Inferior parietal cortex (tissue), 1 donor: ENCODE results near the gene RGS1.
"Not testable (repeated sequence)": the region's sequence is repeated elsewhere in the genome, so short reads cannot be mapped to it uniquely, and the experiment has no call there.

Experiments
- DNase-seq: peaks from one replicate; pipeline ENCODE4 v3.0.0-alpha.2; 2016; ENCODE audit errors: extremely low spot score

Gene RGS1, protein sequence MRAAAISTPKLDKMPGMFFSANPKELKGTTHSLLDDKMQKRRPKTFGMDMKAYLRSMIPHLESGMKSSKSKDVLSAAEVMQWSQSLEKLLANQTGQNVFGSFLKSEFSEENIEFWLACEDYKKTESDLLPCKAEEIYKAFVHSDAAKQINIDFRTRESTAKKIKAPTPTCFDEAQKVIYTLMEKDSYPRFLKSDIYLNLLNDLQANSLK

DNA sequence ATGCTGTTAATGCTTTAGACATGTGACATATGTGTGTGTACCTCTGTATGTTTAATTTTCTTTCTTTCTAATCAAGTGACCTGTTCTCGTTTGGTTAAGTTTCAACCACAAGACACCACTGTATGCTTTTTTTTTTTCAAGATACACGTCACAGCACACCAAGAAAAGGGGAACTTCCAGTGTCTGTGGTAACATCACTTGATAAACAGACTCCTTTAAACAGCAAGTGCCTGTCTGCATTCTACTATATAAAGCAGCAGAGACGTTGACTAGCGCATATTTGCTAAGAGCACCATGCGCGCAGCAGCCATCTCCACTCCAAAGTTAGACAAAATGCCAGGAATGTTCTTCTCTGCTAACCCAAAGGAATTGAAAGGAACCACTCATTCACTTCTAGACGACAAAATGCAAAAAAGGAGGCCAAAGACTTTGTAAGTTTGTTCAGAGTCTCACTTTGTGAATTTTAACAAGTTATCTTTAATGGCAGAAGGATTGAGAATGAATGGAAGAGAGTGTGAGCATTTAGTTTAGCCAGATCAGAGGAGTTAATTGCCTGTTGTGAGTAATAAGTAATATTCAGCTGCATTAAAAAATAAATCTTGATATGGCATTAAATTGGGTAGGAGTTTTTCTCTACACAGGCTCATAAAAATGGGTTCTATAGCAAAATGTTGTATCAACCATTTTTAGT, at the start of gene RGS1:
RGS1 (plus strand) TSS at position 275 of the 691 bp plus-strand sequence; CDS start at position 295, 20 bp downstream.
- no peak for DNase-seq

DNA sequence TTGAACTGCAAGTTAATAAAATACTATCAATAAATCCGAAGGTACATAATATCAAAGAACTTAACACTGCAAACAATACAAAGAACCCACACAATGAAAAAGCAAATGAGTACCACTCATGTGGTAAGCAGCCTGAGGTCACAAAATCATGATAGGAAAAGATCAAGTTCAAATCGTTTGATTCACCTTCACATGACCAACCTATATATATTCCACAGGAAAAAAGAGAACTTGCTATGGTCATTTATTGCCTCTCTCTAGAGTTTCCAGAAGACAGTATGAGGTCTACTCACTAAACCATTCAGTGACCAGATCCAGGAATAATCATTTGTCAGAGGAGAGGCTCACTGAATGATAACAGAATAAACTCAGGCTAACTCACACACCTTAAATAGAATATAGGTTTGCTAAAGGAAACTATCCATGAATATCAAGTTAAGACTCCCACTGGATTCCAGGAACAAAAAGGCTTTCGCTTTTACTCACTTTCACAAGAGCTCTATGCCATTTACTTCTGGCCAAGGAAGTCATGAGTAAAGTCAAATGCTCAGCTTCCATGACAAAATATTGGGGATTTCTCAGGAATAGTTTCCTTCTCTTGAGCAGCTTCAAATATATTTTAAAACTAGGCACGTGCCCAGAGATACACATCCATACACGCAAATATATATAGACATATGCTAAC, 48.3 kb upstream of the RGS1 start:
- no peak for DNase-seq

DNA sequence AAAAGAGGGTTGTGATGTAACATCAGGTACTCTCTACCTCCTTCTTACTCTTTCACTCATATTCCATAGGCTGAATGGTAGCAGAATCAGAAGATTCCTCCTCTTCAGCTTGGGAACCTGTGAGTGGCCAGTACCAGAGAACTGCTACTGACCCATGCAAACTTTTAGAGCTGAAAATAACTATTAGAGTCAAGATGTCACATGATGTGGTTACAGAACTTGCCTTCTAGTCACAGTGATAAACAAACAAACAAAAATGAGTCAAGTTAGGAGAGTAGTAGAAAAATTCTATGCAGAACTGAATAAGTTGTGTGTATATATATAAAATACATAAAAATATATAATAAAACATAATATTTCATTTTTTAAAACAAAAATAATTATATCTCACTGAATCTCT, 47.6 kb upstream of the RGS1 start:
- no peak for DNase-seq

DNA sequence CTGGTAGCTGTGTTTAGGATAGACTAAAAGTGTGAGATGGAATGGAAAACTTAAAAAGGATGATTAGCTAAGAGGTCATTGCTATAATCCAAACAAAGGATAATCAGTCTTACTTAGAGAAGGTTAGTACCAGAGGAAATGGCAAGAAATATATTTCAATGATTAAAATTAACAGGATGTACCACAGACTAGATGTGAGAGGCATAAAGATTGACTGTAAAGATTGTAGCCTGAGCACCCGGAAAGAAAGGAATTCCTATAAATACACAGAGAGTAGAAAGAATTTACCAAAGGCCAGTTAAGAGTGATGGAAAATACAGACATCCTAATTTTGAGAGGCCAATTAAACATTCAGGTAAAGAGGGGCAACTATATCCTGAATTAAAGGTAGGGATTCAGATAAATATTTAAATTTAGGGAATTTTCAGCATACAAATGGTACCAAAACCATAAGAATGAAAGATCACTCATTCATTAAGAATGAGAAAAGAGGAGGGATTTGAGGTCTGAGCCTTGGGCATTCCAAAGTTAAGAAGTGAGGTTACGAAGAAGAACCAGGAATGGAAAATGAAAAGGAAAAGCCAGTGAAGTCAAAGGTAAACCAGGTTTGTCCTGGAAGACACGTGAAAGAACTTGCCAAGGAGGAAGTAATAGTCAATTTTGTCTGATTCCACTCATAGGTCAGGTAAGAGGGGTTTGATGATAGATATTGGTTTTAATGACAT, 46.4 kb upstream of the RGS1 start:
- no peak for DNase-seq

DNA sequence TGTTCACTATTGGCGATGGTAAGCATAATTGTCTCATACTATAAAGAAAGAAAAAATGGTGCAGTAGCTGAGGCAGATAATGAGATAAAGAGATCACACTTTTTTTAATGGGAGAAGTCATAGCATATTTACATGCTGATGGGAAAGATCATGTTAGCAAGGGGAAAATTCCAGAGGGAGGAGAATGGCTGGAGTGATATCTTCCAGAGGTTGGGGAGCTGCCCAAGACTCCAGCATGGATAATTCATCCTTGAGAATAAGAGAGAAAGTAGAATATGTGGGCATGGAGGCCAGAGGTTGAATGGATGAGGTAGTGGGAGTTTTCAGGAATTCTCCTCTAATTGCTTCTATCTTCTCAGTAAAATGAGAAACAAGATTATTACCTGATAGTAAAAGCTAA, 45.8 kb upstream of the RGS1 start:
- DNase-seq = no peak

DNA sequence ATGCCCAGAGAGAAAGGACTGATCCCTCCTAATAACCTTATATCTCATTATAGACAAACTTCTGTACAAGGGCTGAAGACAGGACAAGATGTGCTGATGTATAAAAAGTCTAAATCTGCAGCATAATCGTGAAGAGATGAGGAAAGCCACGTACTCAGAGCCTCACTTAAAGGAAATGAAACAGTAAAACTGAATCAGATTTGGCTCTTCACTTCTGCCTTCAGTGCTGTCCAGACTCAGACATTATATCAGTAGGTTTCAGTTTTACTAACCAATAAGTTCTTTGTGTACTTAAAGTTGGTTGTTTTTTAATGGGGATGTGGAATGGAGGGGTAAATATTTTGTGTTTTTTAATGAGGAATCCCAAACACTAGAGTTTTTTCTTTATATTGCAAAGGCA, 45.3 kb upstream of the RGS1 start:
- DNase-seq = no peak

DNA sequence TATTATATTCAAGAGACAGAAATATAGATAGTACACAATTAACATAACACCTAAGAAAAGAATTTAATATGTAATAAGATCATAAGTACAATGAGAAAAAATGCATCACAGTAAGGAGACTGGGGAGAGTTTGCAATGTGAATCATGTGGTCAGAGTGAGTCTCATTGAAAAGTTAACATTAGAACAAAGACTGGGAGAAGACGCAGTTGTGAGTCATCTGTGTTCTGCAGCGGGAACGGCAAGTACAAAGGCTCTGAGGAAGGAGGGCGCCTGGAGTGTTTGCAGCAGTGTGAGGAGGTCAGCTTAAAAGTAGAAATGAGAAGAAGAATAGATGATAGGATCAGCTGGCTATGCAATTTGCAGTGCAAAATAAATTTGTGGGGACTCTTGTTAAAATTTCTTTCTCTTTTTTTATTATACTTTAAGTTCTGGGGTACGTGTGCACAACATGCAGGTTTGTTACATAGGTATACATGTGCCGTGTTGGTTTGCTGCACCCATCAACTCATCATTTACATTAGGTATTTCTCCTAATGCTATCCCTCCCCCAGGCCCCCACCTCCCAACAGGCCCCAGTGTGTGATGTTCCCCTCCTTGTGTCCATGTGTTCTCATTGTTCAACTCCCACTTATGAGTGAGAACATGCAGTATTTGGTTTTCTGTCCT, 44.4 kb upstream of the RGS1 start:
- not testable (repeated sequence) for DNase-seq

DNA sequence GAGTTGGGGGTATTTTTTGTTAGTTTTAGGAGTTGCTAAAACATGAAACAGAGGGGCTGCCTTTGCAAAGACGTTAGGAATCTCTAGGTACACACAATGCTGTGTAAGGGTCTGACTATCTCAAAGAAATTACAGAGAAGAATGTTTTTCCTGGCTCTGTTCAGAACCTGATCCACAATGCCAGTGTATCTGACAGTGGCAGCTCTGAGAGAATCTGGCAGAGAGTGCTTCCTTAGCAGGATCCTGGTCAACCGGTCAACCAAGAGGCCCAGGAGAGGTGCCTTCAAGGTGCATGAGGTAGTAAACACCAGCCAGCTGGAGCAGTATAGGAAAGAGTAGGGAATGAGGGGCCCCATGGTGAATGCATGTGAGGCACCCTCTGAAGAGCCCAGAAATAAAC, 40.9 kb upstream of the RGS1 start:
- DNase-seq = no peak

DNA sequence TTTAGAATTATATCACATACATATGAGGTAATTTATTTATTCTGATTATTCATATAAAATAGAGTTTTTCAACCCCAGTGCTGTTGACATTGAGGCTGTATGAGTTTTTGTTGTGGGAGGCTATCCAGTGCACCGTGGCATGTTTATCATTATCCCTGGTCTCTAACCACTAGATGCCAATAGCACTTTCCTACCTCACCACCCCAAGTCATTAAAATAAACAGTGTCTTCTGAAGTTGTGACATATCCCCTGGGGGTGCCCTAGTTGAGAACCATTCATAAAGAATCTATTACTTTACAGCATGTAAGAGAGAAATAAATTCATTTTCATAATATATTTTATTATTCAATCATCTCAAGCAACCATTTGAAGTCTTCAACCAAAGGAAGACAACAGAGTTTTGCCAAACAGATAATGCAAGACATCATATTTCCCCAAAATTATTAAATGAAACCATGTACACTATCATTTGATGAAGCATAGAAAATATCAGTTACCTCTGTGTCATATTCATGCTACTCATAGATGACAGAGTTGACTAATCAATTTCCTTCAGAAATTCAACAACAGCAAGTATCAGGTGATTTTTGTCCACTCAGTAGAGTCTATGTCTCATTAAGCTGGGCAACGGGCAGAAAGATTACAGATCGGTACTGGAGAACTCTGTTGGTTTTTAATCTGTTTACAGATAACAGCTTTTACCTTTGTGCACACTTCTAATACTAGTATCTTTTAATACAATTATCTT, 39.5 kb upstream of the RGS1 start:
- DNase-seq = no peak

DNA sequence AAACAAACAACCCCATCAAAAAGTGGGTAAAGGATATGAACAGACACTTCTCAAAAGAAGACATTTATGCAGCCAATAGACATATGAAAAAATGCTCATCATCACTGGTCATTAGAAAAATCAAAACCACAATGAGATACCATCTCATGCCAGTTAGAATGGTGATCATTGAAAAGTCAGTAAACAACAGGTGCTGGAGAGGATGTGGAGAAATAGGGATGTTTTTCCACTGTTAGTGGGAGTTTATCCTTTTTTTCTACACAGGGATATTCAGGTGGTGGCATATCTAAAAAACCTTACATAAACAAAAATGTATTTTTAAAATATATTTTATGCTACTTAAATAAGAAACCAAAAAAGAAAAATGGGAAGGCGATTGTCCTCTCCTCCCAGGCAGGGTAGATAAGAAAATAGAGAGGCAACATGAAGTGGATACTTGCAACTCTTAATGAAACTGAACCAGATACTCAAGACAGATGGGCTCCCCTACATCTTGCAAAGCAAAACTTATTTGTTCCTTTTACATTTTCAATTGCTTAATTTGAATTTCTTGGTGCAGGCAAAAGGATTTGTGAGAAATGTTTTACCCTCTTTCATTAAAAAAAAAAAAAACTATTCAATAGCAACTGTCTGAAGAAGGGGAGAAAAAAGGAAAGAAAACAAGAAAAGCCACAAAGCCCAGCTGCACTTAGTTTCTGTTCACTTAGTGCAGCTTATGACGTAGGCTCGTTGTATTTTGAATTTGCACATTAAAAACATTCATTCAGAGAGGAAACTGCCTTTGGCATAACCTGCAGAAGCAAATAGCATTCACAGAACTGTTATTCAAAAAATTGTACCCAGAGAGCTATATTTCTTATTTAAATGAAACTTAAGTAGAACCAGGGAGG, 36.9 kb upstream of the RGS1 start:
- DNase-seq = no peak

DNA sequence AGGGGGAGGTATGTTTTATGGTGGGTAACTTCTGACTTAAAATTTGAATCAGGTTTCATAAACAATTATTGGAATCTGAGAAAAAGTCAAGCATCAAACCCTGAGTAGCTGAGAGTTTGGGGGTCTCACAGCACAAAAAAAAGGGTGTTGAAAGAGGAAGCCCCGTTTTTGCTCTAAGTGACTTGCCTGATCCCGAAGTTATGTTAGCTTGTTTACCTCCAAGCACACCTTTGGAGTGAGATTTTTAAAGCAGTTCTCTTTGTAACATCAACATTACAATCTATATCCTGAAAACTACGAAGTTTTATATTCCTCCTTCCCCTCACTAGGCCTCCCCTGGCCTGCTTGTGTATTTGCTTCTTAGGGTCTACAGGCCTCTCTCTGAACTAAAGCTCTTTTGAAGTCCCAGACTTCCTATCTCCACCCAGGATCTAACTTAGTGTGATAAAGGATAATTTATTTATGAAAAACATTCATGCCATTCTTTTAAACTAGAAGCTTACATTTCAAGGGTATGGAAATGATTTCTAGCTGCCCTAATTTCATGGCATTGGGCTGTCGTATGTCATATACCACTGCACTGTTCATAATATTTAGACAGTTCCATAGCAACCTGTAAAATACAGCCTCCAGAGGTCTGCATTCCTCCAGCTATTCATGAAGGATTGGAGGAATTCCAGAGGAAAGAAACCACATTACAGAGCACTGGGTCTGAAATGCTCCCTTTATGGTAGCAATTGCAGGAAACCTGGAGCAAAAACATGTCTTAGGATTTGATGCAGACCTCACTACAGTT, 36.1 kb upstream of the RGS1 start:
- no peak for DNase-seq

DNA sequence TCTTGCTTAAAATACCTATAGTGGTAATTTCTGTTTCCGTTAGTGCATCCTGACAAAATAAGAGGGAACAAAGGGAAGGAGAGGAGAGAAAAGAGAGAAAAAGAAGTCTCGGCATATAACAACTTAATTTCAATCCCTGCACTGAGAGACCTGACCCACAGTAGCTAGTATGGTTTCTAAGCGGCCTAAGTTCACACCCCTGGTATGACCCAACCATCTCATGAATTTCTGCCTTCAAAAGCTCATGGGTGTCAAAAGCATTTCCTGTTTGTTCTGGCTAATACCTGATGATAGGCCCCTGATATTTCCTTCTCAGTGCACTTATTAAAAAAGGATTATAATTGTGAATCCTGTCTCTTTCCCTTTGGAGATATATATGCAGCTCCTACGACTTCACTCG, 32.1 kb upstream of the RGS1 start:
- no peak for DNase-seq

DNA sequence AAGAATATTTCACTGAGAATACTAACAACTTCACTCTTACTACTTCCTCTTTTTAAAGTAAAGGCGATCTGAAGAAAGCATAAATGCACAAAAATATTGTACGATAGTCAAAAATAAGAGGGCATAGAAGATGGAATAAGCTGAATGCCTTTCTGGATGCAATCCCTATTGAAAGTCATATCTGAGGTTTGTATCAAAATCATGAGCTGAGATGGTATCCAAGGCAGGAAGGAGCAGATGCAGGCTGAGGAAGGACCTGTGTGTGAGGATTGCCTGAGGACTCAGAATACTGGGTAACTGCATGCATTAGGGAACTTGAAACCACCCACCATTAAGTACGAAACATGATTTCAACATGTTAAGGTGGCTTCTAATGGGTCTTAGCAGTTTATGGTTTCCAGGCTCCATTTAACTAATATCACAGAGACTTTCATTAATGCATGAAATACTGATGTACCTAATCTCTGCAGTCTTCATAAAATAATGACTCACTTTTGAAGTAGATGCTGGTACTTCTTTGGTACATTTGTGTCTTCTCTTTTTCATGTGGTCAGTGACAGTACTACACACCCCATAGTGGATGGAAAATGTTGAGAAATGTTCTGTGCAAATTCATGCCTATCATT, 29.6 kb upstream of the RGS1 start:
- DNase-seq = no peak

DNA sequence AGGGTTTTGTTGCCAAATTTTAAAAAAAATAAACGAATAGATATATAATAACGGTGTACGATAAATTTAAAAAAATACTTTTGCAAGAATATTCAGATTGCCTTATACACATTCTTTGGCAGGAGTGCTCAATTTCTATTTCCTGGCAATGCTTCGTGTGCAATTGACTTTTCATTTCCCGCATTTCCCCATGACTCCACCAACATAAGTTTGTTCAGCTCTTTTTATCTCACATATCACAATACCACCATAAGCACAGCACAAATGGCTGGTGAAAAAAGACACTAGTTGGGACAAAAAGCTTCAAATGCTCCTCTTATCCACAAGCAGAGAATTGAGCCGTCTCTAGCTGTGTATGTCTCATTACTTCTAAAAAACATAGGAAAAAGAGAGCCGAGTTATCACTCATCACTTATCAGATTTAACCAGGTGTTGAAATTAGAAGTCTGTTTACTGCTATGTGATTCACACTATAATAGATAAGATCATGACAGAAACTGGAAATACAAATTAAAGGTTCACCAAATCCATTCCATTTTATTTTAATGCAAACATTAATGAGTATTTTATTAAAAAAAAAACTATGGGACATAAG, 28.9 kb upstream of the RGS1 start:
- no peak for DNase-seq

DNA sequence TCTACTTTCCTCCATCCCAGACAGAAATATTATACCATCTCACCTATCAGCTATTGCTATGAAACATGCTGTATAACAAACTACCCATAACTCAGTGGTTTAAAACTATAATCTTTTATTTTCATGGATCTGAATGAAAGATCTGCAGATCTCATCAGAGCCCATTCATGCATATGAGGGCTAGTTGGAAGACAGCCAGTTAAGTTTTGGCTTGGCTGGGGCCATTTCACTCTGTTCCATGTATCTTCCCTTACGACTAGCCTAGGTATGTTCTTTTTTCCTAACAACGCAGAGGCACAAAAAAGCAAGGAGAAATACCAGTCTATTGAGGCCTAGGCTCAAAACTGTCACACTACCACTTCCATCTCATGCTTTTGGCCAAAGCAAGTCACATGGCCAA, 28.1 kb upstream of the RGS1 start:
- no peak for DNase-seq

DNA sequence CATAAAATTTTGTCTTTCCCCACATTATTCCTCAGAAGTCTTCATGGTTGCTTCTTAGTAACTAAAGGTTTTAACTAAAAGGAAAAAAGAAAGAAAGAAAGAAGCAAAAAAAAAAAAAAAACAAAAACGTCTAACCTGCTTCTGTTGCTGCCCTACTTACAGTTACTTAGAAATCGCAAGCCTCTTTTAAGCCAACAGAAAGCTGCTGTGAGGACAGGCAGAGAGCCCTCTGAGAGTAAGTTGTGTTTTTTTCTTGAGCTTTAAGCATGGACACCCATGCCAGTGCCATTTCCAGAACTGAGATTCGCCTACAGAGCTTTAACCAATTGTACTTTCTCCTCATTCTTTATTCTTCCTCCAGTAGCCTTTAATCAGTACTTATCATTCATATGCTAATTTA, 25.6 kb upstream of the RGS1 start:
- no peak for DNase-seq

DNA sequence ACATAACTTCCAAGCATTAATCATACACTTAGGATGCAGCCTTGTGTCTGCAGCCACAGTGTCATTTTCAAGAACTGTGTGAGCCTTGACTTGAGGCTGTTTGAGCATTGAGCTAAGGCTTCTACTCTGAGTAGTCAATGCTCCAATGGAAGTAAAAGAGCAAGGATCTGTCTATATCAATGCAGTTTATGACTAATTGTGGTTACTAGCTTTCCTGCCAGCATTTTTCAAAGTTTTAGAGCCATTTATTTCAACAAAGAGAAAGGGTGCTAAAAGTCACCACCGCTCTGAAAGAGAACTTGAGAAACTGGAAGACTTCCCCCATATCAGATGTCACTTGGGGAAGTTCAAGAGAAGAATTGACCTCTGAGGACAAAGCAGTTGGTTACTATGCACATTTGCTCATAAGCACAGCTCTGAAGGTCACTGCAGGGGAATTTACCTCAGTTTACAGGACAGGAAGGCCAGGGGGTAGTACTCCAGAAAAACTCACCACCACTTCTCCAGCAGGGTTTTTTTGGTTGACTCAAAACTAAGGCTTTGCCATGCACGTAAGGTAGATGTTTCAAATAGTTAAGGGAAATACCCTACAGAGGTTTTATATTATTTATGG, 24.5 kb upstream of the RGS1 start:
- DNase-seq = no peak

DNA sequence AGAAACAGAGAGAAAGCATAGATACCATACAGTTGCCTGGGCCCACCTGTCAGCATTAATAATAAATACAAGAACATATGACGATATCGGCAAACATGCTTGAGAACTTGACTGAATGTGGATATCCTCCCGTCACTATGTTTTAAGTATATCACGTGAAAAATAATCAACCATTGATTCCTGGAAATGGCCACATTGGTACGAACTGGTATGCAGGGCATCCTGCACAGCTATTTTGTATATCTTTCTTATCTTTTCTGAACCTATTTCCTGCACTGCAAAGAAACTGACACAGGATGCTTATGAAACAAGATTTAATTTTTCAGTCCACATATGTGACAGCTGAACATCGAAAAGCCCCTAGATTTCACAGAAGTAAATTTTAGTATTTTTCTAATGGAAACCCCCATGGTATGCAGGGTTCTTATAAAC, 22.8 kb upstream of the RGS1 start:
- no peak for DNase-seq
